ENCODE measurements around the gene GPRC6A. TPM values are rescaled to one million over a fixed set of nuclear protein-coding genes. Genes with fewer than 3 reads are reported as not detected.

GPRC6A gene
- total RNA-seq, 4 donors from 2014 or later, result not detected

GRCh38 chr6:116859264-116859663, 30.4 kb upstream of the GPRC6A start:
- no peak for TF ChIP-seq CTCF (IDR thresholded peaks at IDR 0.05; ENCODE audit: low read depth)

- TF ChIP-seq CTCF (IDR thresholded peaks at IDR 0.05; ENCODE audit: low read depth), result no peak
Observed at GRCh38 chr6:116858060-116858459, 29.2 kb upstream of the GPRC6A start.

- TF ChIP-seq CTCF (IDR thresholded peaks at IDR 0.05; ENCODE audit: low read depth), result no peak
Observed at GRCh38 chr6:116847227-116847626, 18.3 kb upstream of the GPRC6A start.

- TF ChIP-seq CTCF (IDR thresholded peaks at IDR 0.05; ENCODE audit: low read depth), result no peak
Observed at GRCh38 chr6:116842459-116842858, 13.6 kb upstream of the GPRC6A start.

- no peak for TF ChIP-seq CTCF (IDR thresholded peaks at IDR 0.05; ENCODE audit: low read depth)
Observed at GRCh38 chr6:116840091-116840490, 11.2 kb upstream of the GPRC6A start.

GRCh38 chr6:116836606-116837342, 7.9 kb upstream of the GPRC6A start:
- TF ChIP-seq CTCF (IDR thresholded peaks at IDR 0.05; ENCODE audit: low read depth), result no peak

GRCh38 chr6:116827561-116828240, 1.2 kb downstream of the GPRC6A start:
- TF ChIP-seq CTCF (IDR thresholded peaks at IDR 0.05; ENCODE audit: low read depth), result no peak
